ENCODE results near the gene VWA5B1.

The VWA5B1 gene

DNA sequence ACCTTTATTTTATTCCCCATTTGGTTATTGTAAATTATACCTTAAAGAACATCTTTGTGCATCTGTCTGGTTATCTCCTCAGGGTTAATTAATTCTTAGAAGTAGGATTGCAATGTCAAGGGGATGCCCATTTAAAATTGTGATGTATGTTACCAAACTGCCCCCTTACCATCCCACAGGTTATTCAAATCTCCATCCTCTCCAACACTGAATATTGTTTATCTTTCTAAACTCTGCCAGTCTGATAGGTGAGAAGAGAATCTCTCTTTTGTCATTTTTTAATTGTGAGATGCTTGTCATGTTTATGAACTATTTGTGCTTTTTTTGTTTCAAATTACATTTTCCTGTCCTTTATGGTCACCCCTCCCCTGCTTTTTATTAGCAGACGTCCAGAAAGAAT is 55.8 kb downstream of the VWA5B1 start:
- no peak for DNase-seq (ENCODE audit: insufficient read length, low spot score)
- no peak for FAIRE-seq

DNA sequence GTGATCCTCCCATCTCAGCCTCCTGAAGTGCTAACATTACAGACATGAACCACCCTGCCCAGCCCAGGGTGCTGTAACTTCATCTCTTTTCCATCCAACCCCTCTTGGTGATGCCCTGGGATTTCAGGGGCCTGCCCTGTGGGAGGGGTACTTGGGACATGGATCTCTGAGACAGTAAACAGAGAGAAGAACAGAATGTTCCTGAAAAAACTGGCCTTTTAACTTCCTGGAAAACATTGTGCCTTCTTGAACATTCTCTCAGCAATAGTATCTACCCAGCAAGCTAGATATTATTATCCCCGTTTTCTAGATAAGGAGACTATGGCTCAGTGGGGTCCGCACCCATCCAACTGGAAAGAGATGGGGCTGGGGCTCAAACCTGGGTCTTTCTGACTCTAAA is 57.0 kb downstream of the VWA5B1 start:
- DNase-seq (ENCODE audit: insufficient read length, low spot score): no peak
- FAIRE-seq: no peak

DNA sequence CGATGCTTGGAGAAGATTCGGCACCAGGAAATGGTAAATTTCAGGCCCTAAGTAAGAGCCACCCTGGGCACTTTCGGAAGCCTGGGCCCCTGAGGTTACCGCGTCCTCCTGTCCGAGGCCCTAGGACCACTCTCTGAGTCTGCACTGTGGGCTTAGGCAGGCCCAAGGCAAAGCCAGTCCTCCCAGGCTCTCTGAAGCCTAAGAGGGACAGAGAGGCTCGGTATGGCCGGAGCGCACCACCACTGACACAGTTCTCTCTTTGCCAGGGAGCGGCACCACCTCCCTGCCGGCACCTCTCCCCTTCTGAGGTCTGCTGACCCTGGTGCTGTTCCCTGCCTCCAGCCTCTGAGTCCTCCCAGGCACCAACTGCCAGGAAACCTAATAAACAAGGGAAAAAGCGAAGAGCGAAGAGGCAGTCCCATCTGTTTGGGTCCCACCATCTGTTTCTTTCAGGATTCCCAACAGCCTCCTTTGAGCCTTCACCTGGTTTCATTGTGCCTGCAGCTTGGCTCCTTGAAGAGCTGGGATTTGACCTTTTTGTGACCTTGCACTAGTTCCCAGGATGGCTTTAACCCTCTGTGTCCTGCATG is 57.7 kb downstream of the VWA5B1 start:
- no peak for DNase-seq (ENCODE audit: insufficient read length, low spot score)
- FAIRE-seq: no peak

DNA sequence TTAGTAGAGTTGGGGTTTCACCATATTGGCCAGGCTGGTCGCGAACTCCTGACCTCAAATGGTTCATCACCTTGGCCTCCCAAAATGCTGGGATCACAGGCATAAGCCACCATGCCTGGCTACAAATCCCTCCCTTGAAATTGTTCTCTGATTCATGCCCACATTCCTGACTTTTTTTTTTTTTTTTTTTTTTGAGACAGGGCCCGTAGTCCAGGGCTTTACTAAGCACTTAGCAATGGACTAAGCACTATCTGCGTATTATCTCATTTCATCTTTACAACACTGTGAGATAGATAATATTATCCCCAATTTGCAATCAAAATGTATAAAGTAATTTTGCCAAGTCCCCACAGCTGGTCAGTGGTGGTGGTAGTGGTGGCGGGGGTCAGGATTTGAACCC is 58.9 kb downstream of the VWA5B1 start:
- FAIRE-seq (no peak), DNase-seq (ENCODE audit: insufficient read length, low spot score) (no peak)

DNA sequence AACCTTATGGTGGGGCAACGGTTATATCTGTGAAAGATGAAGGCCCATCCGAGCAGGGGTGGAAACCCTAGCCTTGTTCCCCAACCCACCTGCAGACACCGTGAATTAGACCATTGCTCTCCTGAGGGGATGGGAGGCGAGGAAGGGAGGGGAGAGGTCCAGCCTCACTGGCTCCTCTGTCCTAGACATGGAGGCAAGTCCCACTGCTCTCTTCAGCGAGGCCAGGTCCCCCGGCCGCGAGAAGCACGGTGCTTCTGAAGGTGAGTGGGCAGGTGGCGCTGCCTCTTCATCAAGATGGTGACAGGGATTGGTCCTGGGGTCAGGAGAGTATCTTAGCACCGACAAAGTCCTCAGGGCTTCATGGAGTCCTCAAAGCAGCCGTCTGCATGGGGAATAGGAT is 59.3 kb downstream of the VWA5B1 start:
- FAIRE-seq (no peak), DNase-seq (ENCODE audit: insufficient read length, low spot score) (no peak)

DNA sequence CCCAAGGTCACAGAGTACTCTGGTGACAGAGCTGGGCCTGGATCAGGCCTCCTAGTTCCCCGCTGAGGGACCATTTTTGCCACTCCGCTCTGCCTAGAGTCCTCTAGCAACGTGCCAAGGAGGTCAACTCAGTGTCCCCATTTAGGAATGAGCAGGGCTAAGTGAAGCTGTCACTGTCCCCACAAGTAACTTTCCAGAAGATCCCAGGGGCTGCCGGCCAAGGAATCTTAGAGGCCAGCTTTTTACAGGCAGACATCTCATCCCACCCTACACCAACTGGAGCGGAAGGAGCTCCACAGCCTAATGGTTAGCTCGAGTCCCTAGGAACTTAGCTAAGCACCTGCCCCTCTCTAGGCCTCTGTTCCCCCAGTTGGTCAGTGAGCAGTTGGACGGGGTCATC is 59.7 kb downstream of the VWA5B1 start:
- DNase-seq (ENCODE audit: insufficient read length, low spot score): no peak

DNA sequence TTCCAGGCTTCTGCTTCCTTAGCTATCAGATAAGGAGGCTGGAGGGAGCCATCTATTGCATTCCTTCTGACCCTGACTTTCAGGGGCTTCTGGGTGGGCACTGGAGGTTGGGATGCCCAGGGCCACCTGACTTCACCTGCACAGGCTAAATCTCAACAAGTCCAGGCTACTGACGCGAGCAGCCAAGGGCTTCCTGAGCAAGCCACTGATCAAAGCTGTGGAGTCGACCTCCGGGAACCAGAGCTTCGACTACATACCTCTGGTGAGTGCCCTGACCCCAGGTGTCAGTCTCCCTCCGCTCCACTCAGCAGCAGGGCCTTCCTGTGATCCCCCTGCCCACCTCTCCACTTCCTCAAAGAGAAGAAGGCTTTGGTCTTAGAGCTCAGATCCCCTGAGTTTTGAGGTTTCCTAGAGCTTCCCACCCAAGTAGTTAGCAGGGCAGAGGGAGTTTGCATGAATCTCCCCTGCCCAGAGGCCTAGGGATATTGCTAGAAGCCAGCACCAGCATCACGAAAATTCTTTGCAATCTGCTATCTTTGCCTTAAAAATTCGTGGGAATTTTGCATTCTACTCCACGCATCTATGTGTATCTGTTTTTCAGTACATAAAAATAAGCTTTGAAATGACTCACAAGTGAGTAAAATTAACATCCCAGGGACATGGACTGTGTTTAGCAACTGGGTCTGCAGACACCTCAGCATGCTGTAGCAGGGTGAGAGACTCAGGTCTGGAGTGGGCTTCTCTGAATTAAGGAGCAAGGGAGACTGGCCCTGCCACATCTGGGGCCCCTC is 61.4 kb downstream of the VWA5B1 start:
- no peak for DNase-seq (ENCODE audit: insufficient read length, low spot score)

More for the DNA sequence above, 59.7 kb downstream of the VWA5B1 start:
- no peak for FAIRE-seq

DNA sequence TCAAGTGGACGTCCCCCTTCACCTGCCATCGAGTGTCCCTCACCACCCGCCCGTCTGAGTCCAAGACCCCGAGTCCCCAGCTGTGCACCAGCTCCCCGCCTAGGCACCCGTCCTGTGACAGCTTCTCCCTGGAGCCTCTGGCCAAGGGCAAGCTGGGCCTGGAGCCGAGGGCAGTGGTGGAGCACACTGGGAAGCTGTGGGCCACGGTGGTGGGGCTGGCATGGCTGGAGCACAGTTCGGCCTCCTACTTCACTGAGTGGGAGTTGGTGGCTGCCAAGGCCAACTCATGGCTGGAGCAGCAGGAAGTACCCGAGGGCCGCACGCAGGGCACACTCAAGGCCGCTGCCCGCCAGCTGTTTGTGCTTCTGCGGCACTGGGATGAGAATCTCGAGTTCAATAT is 63.2 kb downstream of the VWA5B1 start:
- FAIRE-seq: no peak
- DNase-seq (ENCODE audit: insufficient read length, low spot score): no peak

More for the DNA sequence above, 61.4 kb downstream of the VWA5B1 start:
- FAIRE-seq: no peak

DNA sequence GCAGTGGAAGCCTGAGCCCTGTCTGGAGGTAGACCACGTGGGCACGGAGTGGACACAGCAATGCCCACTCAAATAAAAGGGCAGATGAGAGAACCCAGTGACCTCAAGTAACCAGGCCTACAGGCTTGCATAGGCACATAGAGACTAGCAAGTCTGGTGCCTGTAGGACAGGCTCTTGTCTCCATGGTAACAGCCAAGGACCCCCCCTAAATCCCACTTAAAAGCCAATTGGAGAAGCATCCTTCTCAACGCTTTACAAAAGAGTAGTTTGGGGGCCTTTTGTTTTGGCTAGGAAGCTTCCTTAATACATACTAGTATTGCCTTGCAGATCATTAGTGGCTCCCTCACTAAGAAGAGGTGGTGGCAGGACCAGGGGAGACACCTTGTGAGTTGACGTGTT is 63.9 kb downstream of the VWA5B1 start:
- DNase-seq (ENCODE audit: insufficient read length, low spot score) (no peak), FAIRE-seq (no peak)

DNA sequence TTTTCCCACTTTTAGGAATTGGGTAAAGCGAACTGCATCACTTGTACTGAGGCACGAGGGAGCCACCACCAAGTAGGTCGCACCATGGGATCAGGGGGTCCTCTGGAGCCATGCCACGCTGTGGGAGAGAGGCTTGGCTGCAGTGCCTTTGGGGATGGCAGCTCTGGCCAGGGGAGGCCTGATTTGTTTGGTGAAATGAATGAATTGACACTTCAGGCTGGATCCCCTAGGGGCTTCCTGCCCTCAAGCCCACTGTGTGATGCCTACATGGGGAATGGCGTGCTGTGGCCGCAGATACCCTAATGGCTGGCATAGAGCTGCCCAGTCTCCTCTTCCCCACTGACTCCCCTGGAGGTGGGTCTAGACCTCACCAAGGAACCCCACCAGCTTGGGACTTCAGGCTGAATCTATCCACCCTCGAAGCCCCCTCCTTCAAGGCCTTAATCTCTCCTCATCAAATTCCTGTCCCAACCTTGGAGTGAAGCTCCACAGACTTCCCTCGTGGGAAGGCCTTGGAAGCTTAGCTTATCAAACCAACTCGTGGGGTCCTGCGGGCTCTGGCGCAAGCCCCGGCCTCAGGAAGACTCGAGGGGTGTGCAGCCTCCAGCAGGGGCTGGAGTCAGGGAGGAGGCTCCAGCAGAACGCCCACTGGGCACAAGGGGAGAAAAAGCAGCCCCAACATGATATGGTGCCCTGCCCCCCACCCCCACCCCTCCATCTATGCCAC is 64.6 kb downstream of the VWA5B1 start:
- FAIRE-seq (no peak), DNase-seq (ENCODE audit: insufficient read length, low spot score) (no peak)

DNA sequence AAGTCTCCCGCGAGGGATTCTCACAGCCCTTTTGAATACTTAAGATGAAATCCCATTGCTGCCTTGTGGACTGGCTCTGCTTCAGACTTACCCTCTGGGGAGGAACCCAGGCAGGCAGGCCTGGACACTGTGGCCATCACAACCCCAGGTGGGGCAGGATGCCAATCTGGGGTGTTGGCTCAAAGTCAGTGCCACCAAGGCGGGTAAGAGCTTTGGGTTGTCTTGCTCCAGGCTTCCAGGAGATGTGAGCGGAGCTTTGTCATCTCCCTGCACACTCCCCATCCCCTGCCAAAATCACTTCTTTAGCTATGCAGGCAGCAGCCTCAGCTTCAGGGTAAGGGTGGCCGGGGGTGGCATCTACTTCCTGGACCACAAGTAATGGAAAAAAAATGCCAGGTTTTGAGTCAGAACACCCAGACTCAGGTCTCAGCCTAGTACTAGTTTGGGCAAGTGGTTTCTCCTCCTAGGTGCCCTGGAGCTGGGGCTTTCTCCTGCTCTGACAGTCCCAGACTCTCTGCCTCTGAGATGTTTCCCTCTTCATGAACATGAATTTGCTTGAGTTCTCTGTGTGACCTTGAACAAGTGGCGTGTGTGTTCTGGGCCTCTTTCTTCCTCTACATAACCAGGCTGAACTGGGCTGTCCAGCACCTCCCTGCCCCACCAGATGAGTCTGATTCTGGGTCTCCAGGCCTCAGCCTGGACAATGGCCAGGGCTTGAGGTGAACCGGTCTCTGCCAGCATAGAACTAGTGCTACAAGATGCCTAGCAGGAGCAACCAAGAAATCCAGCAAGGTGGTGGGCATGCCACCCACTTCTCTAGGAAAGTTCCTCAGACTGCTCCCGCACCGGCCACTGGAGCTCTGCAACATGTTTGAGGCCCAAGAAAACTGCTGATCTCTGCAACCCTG is 65.4 kb downstream of the VWA5B1 start:
- DNase-seq (ENCODE audit: insufficient read length, low spot score) (no peak), FAIRE-seq (no peak)

DNA sequence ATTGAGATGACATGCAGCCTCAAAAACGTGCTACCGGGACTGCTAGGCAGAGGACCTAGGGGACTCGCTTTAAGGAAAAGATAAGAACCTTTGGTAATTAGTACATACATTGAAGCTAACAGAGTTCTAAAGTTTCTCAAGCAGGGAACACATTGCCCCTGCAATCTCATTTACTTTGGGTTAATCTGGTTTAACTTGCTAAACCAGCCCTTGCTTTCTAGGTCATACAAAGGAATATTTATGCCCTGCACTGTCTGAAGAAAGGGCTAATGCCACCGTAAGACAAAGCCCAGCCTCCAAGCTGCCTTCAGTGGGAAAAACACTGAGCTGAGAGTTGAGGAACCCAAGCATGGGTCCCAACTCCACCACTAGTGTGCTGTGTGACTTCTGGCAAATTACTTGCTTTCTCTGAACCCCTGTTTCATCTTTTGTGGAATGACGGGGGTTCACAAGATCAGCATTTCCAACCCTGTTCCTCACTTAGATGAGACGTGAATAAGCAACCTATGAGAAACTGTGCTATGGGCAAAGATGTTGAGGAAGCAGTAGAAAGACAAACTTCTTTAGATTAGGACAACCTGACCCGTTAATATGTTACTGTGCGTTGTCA is 66.3 kb downstream of the VWA5B1 start:
- DNase-seq (ENCODE audit: insufficient read length, low spot score): no peak
- FAIRE-seq: no peak

DNA sequence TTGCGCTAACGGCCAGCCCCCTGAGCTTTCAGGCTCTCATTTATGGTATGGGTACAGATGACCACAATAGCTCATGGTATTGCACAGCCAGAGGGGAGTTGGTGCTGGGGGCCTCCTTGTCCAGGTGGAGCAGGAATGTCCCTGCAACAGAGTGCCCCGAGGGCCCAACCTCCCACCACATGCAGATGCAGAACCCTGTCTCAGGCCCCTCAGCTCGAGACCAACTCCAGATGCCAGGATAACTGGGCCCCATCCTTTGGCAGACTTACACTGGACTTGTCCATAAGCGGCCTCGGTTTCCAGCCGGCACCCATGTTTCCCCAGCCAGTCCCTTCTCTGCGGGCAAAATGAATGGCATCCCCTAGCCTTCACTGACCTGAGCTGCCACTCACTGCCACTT is 67.1 kb downstream of the VWA5B1 start:
- DNase-seq (ENCODE audit: insufficient read length, low spot score) (no peak), FAIRE-seq (no peak)

DNA sequence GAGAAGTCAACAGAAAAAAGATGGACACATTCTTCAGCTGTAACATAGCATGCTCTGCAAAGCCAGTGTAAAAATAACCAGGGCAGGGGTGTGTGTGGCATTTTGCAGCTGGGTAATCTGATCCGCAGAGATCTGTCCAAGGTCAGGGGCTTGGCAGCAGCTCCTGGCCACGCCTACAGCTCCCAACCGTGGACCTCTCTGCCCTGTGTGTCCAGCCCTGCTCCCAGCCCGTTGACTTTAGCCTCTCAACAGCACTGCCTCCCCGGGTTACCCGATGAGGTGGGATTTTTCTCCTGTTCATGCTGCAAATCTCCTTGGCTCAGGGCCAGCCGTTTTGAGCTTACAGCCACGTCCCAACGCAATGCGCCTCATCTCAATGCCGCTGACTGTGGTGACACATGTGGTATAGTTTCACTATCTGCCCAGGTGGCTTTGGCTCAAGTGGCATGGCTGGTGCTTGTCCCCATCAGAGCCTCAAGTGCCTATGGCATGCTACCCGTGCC is 68.1 kb downstream of the VWA5B1 start:
- FAIRE-seq: no peak
- DNase-seq (ENCODE audit: insufficient read length, low spot score): no peak

DNA sequence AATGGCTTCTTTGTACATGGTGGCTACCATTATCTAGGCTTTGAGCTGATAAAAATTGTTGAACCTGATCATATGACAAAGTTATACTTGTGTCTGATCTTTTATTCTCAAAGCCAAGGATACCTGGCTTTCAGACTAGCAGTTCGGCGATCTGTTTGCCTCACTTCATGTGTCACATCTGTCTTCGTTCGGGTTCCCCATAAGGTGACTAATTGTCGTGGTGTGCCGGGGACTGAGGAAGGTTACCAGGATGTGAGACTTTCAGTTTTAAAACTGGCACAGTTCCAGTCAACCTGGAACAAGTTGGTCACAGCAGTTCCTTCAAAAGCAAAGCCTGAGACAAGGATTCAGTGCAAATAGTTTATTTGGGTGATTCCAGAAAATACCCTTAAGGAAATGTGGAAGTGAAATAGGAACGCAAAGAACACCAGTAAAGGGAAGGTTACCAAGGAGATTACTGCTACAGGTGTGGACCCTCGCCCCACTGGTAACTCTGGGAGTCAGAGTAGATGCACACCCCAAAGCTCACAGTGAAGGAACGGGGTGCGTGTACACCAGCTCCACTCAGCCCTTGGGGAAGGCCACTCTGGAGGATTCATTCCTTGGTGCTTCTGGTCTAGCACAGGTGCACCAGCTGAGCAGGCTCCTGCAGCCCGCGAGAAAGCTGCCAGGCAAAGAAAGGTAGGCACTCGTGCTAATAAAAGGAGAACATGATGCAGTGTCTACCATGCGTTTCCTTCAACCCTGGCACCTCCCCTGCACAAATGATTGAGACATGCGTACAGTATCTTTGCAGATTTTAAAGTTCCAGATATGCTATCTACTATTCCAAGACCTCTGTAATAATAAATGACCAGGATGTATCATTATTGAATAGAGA is 69.0 kb downstream of the VWA5B1 start:
- DNase-seq (ENCODE audit: insufficient read length, low spot score): no peak
- FAIRE-seq: no peak

DNA sequence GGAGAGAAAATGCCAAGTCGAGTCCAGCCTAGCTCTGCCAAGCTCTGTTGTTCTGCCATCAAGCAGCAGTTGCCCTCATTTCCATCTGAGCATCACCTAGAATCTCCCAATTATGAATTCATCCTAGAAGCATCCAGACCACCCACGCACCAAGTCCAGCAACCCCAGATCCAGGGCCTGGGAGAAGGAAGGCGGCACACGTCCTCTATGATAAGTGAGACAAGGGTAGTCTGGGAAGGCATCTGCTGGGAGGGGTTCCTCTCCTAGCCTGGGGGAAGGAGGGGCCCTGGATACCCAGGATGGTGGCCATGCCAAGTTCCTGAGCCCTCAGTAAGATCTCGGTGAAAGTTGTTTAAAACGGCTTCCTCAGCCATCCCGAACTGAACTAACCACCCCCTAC is 70.7 kb downstream of the VWA5B1 start:
- no peak for DNase-seq (ENCODE audit: insufficient read length, low spot score)
- FAIRE-seq: no peak

DNA sequence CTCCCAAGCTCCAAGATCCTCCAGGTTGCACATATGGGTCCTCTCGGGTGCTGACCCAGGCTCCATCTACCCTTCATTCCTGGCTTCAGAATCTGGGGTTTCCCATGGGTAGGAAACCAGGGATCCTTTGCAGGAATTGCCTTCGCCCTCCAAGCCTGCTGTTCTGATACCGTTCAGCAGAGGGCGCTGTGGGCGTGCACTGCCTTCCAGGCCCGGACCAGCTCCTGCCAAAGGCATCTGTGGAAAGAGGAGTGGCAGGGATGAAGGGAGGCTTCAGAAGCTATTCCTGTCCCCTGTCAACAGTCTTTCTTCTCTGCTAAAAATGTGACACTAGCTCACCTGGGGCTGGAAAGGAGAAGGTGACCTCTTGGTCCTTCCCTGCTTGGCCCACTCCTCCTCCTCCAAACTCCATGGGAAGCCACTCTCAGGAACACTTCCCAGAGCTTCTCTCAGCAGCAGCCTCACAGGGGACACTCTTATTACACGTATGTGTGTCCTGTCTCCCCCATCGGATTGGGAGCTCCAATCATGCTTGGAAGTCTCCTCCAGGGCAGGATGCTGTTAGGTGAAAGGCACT is 71.2 kb downstream of the VWA5B1 start:
- DNase-seq (ENCODE audit: insufficient read length, low spot score): no peak
- FAIRE-seq: no peak

DNA sequence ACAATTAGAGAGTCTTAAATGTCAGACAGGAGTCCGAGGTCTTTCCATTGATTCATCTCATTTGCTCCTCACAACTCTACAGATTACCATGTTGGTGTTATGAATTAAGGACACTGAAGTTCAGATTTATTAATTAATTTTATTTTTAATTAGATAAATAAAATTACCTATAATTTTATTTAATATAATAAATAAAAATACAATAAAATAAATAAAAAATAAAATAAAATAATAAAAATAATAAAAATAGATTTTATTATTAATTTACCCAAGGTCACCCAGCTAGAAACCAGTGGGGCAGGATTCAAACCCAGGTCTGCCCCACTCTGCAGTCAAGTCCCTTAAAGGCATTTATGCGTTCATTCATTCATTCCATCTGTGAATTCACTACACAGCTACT is 72.2 kb downstream of the VWA5B1 start:
- no peak for FAIRE-seq
- DNase-seq (ENCODE audit: insufficient read length, low spot score): no peak
